ENCODE data around the gene UMODL1.

The UMODL1 gene

DNA sequence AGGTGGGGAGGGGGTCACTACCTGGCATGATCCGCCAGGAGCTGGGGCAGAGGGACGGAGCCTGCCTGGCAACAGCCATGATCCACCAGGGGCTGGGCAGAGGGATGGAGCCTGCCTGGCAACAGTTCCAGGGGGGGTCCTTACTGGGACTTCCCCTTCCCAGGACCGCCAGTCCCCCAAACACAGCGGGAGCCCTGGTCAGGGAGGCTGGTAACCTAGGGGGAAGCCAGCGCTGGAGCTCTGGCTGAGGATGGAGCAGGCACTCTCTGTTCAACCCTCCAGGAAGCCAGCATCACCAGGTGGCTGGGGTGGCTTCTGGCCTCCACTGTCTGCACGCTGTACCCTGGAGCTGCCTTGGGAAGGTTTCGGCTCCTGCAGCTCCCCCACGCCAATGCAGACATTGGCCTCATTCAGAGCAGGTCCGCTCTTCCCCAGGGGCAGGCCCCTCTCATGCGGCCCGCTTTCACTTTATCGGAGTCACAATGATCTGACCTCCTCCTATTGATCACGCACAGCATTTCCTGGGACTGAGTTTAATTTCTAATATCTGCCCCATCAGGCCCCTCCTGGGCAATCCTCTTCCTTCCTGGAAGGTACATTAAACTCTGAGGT, 79.5 kb downstream of the UMODL1 start:
- peaks cover 2% of the 10 kb centered on the region for H3K36me3 Mint-ChIP-seq (ENCODE audit: insufficient read depth)
- H3K9me3 Mint-ChIP-seq = no peaks in the 10 kb centered on the region
- peaks cover 4% of the 10 kb centered on the region in 2 donors for H3K4me1 Mint-ChIP-seq (ENCODE audit: low read depth in 2 of 2)
- peaks cover 0 to 17% of the 10 kb centered on the region in 2 donors for H3K27me3 Mint-ChIP-seq
- no peak overlapping the region for H3K4me3 Mint-ChIP-seq
- ATAC-seq (replicated peaks) (no peak), DNase-seq (no peak)
- H3K27ac Mint-ChIP-seq = no peak overlapping the region

DNA sequence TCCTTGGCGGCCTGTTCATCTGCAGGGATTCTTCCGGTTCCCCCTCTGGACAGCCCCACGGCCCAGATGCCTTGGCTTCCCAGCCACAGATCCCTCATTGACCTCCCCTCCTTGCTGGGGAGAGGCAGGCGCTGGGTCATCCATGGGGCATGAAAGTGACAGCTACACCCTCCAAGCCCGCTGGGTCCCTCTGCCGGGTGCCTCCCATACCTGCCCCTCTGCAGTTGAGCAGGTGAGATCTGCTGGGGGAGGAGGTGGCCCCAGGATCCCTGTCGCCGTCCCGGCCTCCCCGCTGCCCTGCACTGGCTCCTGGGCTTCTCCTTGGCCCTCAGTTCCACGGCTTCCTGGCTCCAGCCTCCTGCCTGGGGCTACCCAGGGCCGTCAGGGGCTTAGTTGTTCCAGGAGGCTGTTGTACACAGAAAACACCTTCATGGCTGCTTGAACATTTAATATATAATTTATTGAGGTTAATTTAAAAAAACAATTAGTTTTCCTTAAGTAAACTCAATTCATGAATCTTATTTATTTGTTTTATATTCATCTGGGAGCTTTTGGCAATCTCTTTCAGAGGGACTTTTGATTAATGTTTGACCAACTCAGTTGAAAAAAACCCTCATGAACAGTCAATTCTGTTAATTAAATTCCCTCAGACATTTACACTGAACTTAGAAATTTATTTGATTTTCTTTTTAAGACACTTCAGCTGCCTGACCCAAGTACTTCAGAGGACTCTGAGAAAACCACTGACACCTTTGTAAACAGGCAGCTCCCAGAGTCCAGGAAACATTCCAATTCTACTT, 80.2 kb downstream of the UMODL1 start:
- Mint-ChIP-seq H3K27ac (no peak overlapping the region), H3K27me3 (peaks cover 0 to 17% of the 10 kb centered on the region in 2 donors), H3K36me3 (ENCODE audit: insufficient read depth) (no peaks in the 10 kb centered on the region), H3K4me3 (no peak overlapping the region), H3K9me3 (no peaks in the 10 kb centered on the region), H3K4me1 (ENCODE audit: low read depth in 2 of 2) (no peaks in the 10 kb centered on the region)
- no peak for DNase-seq
- no peak for ATAC-seq (replicated peaks)

DNA sequence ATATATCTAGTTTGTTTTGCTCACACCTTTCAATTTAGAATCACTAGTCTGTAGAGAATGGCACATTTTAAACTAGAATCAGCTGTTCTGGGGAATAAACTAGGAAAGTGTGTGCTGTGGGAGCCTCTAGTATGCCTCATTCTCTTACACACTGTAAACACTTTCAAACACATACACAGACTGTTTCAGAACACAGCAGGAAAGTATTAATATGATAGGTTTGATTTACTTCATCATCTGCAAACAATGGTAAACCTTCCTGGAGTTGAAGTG, 80.8 kb downstream of the UMODL1 start:
- Mint-ChIP-seq H3K27me3 (peaks cover 0 to 19% of the 10 kb centered on the region in 2 donors), H3K36me3 (ENCODE audit: insufficient read depth) (no peaks in the 10 kb centered on the region), H3K4me1 (ENCODE audit: low read depth in 2 of 2) (no peaks in the 10 kb centered on the region), H3K9me3 (no peaks in the 10 kb centered on the region), H3K27ac (no peak overlapping the region), H3K4me3 (no peak overlapping the region)
- DNase-seq (no peak), ATAC-seq (replicated peaks) (no peak)

DNA sequence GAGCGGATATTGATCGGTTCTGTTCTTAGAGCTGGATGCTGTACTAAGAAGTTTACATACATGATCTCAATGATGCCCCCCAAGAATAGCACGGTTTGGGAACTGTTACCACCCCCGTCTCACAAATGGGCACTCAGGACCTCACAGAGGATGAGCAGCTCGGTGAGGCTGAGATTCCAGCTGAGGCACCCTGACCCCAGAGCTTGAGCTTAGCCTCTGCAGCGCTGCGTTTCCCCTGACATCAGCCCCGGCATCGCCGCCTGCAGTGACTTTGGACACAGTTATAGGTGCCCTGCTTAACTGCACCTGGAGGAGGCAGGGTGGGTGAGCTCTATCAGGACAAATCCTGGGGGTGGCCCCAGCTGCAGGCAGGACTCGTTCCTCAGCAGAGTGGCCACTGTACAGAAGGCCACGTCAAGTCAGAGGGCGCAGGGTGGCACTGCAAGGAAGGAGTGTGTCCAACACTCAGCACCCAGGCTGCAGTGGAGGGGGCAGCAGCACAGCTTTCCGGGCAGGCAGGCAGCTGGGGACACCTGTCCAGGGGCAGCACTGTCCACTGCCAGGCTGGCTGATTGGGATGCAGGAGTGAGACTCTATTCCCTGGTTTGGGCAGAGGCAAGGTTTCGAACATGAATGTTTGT, 82.0 kb downstream of the UMODL1 start:
- Mint-ChIP-seq H3K9me3 (no peaks in the 10 kb centered on the region), H3K27ac (no peak overlapping the region), H3K36me3 (ENCODE audit: insufficient read depth) (no peaks in the 10 kb centered on the region), H3K4me1 (ENCODE audit: low read depth in 2 of 2) (no peaks in the 10 kb centered on the region), H3K4me3 (no peak overlapping the region), H3K27me3 (peaks cover 0 to 29% of the 10 kb centered on the region in 2 donors)
- no peak for ATAC-seq (replicated peaks)
- no peak for DNase-seq

DNA sequence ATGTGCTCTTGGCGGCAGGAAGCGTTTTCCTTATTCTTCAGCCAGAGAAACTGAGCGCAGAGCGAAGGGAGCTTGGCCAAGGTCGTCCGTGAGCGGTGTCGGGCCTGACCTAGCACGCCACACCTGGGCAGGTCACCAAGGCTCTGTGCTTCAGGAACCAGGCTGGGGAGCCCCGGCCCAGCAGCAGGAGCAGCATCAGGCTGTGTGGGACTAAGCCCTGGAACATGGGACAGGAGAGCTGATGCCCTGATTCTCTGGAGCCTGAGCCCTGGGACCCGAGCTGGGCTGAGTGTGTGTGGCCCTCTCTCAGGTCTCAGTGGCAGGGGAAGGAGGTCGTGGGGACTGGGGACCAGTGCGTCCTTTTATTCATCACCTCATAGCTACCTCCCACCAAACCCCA, 82.6 kb downstream of the UMODL1 start:
- Mint-ChIP-seq H3K27me3 (peaks cover under 1 to 31% of the 10 kb centered on the region in 2 donors), H3K36me3 (ENCODE audit: insufficient read depth) (no peaks in the 10 kb centered on the region), H3K9me3 (no peaks in the 10 kb centered on the region), H3K4me3 (no peak overlapping the region), H3K4me1 (ENCODE audit: low read depth in 2 of 2) (no peaks in the 10 kb centered on the region), H3K27ac (no peak overlapping the region)
- ATAC-seq (replicated peaks) = no peak
- DNase-seq = no peak

DNA sequence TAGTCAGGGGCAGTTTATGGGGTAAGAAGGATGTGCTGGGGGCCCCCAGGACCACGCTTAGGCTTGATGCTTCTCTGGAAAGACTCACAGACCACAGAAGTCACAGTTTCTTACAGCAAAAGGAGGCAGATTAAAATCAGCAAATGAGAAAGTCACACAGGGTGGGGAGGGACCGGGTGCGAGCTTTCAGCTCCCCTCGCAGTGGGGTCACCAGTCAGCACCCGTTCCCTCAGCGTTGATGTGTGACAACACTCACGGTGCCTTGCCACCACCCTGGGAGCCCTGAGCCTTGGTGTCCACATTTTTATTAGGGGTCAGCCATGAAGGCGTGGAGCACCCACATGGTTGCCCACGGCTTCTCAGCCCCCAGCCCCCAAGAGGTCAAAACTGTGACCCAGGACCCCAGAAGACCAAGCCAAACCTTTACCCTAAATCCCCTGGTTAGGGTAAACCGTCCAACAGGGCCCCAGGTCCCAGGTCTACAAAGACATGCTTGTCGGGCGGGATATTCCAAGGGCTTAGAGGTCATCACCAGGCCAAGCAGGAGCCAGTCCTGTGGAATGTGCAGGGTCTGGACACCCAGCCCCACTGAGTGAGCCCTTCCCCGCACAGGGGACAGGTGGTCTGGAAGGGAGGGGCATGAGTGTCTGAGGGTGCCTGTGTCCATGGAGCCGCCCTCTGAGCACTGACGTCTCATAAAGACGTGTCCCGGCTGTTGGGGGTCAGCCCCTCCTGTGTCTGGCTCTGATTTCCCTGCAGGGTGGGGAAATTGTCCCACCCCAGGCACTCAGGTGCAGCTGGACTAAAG, 83.3 kb downstream of the UMODL1 start:
- Mint-ChIP-seq H3K4me1 (ENCODE audit: low read depth in 2 of 2) (peaks cover 0 to 2% of the 10 kb centered on the region in 2 donors), H3K27me3 (peaks cover 7 to 37% of the 10 kb centered on the region in 2 donors), H3K27ac (no peak overlapping the region), H3K4me3 (no peak overlapping the region), H3K36me3 (ENCODE audit: insufficient read depth) (no peaks in the 10 kb centered on the region), H3K9me3 (no peaks in the 10 kb centered on the region)
- ATAC-seq (replicated peaks) (peak; percentile 17), DNase-seq (no peak)

DNA sequence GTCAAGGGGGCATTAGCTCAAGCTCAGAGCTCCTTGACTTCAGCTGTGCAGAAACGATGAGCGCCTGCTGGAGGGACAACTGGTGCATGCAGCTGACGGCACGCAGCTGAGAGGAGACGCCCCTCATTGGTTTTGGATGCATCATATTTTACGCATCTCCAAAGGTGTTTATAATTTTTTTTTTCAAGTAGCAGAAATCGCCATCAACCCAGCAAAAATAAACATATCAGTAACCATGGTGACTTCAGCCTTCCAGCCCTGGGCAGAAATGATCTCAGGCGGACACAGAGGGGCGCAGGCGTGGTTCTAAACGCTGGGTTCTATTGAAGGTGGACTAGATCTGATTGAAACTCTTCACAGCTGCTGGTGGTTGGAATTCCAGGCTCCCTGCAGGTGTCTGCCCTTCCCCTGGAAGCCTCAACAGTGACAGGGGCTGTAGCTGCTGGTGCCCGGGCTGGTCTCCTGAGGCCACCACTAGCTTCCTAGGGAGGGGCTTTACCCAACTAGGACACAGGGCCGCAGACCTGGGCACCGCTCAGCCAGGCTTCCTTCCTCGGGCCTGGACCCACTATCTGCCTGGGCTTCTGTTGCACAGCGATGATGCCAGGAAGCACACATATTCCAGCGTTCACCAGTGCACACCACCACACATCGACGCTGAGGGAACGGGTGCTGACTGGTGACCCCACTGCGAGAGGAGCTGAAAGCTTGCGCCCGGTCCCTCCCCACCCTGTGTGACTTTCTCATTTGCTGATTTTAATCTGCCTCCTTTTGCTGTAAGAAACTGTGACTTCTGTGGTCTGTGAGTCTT, 84.1 kb downstream of the UMODL1 start:
- no peak for ATAC-seq (replicated peaks)
- H3K9me3 Mint-ChIP-seq = no peaks in the 10 kb centered on the region
- no peaks in the 10 kb centered on the region for H3K36me3 Mint-ChIP-seq (ENCODE audit: insufficient read depth)
- no peak for DNase-seq
- H3K4me1 Mint-ChIP-seq (ENCODE audit: low read depth in 2 of 2) = peaks cover 0 to 3% of the 10 kb centered on the region in 2 donors
- no peak overlapping the region for H3K27ac Mint-ChIP-seq
- H3K27me3 Mint-ChIP-seq = peaks cover 7 to 39% of the 10 kb centered on the region in 2 donors
- no peak overlapping the region for H3K4me3 Mint-ChIP-seq

DNA sequence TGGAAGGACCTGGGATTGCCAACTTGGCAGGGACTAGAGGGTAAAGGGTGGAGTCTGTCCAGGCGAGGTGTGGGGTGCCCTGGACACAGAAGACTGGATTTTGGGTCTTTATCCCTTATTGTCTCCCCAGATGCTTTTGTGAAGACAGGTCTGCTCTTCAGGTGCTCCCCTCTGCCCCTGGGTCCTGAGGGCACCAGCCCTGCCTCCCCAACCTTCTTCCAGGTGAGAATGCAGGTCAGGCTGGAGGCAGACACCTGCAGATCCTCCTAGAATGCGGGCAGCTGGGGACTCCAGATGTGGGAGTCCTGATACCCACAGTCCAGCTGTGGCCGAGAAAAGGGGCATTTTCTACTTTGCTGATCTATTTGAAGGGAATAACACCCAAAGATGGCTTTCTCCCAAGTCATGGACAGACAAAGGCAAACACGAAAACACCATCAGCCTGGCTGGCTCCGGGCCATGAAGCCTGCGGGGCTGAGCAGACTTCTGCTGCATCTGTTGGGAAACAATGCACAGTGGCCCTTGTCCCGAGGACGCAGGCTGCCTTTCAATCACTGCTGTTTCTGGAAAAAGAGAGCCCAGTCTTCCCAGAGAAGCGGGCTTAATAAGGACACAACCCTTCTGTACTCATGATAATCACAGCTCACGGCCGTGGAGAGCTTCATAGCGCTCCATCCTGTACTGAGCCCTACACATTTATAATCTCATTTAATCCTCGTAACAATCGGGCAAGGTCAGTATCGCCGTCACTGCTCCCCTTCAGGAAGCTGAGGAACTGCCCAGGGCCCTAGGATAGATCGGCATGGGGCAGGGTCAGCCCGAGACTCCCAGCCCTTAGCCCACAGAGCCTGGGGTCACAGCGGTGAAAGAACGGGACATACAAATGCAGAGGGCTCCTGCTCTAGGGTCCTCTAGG, 85.8 kb downstream of the UMODL1 start:
- Mint-ChIP-seq H3K27me3 (peaks cover 7 to 39% of the 10 kb centered on the region in 2 donors), H3K27ac (no peak overlapping the region), H3K4me3 (no peak overlapping the region), H3K9me3 (no peaks in the 10 kb centered on the region), H3K4me1 (ENCODE audit: low read depth in 2 of 2) (peaks cover 7 to 9% of the 10 kb centered on the region in 2 donors), H3K36me3 (ENCODE audit: insufficient read depth) (no peaks in the 10 kb centered on the region)
- DNase-seq (no peak), ATAC-seq (replicated peaks) (no peak)

DNA sequence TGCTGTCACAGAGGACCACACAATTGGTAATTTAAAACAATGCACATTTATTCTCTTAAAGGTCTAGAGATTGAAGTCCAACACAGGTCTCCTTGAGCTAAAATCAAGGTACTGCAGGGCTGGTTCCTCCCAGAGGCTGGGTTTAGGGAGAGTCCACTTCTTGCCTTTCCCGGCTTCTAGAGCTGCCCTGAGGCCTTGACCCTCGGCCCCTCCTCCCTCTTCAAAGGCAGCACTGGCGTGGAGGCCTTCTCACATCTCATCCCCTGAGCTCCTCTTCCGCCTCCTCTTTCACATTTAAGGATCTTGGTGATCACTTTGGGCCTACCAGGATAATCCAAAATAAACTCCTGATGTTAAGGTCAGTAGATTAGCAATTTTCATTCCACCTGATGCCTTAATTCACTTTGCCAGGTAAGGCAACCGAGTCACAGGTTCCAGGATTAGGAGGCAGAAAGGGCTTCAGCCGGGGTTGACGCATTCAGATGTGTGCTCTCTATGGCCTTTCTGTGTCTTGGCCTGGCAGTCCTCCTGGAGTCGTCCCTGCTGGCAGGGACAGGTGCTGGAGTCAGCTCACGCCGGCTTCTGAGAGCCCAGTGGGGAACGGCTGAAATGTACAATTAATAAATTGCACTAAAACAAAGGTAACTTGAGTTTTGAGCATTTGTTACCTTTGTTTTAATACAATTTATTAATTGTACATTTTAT, 86.6 kb downstream of the UMODL1 start:
- H3K27ac Mint-ChIP-seq = no peak overlapping the region
- ATAC-seq (replicated peaks) (no peak), DNase-seq (no peak)
- no peaks in the 10 kb centered on the region for H3K36me3 Mint-ChIP-seq (ENCODE audit: insufficient read depth)
- peaks cover 10 to 11% of the 10 kb centered on the region in 2 donors for H3K4me1 Mint-ChIP-seq (ENCODE audit: low read depth in 2 of 2)
- no peak overlapping the region for H3K4me3 Mint-ChIP-seq
- H3K9me3 Mint-ChIP-seq = no peaks in the 10 kb centered on the region
- H3K27me3 Mint-ChIP-seq = peaks cover 7 to 33% of the 10 kb centered on the region in 2 donors

DNA sequence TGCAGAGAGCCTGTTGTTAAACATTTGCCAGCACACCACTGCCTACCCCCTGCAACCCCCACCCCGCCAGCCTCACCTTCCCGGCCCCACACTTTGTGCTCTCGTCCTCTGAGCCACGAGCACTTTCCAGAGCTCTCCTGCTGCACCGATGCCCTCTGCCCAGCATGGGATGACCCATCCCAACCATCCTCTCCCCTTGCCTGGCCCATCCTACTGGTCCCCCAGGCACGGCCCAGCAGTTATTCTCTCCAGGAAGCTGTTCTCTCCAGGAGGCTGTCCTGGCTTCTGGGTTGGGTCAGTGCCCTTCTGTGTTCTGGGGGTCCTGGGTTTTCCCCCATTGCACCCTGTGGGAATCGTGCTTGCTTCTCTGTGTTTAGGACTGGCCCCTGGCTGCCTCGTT, 87.7 kb downstream of the UMODL1 start:
- DNase-seq (no peak), ATAC-seq (replicated peaks) (no peak)
- peaks cover 7 to 22% of the 10 kb centered on the region in 2 donors for H3K27me3 Mint-ChIP-seq
- H3K4me1 Mint-ChIP-seq (ENCODE audit: low read depth in 2 of 2) = peaks cover 11 to 13% of the 10 kb centered on the region in 2 donors
- H3K4me3 Mint-ChIP-seq = no peak overlapping the region
- H3K36me3 Mint-ChIP-seq (ENCODE audit: insufficient read depth) = peaks cover 3% of the 10 kb centered on the region
- no peak overlapping the region for H3K27ac Mint-ChIP-seq
- H3K9me3 Mint-ChIP-seq = no peaks in the 10 kb centered on the region

DNA sequence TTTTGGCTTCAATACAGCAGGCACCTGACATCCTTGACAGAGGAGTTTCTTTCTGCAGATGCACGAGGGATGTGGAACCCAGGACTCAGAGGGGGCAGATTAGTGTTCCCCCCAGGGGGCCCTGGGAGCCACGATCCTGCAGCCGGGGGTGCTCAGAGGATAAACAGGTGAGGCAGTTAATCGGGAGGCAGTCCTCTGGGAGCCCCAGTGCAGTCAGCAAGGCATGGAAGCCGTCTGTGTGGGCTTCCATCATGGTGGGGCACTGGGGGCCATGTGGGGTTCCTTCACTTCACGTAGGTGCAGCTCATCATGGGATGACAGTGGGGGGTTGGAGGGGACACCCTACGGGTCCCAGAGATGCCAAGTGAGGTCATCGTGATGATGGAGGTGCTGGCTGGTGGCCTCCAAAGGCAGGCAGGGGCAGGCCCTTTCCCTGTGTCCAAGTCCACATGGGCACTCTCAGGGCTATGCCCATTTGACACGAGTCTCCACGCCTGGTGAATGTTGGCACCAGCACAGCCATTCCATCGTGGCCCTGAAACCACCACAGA, 88.5 kb downstream of the UMODL1 start:
- no peak overlapping the region for H3K4me3 Mint-ChIP-seq
- H3K27ac Mint-ChIP-seq = no peak overlapping the region
- H3K27me3 Mint-ChIP-seq = peaks cover 7 to 21% of the 10 kb centered on the region in 2 donors
- DNase-seq (no peak), ATAC-seq (replicated peaks) (no peak)
- no peaks in the 10 kb centered on the region for H3K9me3 Mint-ChIP-seq
- H3K4me1 Mint-ChIP-seq (ENCODE audit: low read depth in 2 of 2) = peaks cover 13 to 15% of the 10 kb centered on the region in 2 donors
- peaks cover 3% of the 10 kb centered on the region for H3K36me3 Mint-ChIP-seq (ENCODE audit: insufficient read depth)
